Measurements from ENCODE around the gene TUBGCP4. TPM values are rescaled to one million over a fixed set of nuclear protein-coding genes. Genes with fewer than 3 reads are reported as not detected.
"Not testable (repeated sequence)": the region's sequence is repeated elsewhere in the genome, so short reads cannot be mapped to it uniquely, and the experiment has no call there.

The TUBGCP4 gene
- total and polyA plus RNA-seq, 10 of the 15 experiments (the other 5 are each of a cell fraction or from before 2014, with no cell fraction given) = 6.3 to 39.1 (median 24.8) TPM

- TF ChIP-seq, protein P1, sequence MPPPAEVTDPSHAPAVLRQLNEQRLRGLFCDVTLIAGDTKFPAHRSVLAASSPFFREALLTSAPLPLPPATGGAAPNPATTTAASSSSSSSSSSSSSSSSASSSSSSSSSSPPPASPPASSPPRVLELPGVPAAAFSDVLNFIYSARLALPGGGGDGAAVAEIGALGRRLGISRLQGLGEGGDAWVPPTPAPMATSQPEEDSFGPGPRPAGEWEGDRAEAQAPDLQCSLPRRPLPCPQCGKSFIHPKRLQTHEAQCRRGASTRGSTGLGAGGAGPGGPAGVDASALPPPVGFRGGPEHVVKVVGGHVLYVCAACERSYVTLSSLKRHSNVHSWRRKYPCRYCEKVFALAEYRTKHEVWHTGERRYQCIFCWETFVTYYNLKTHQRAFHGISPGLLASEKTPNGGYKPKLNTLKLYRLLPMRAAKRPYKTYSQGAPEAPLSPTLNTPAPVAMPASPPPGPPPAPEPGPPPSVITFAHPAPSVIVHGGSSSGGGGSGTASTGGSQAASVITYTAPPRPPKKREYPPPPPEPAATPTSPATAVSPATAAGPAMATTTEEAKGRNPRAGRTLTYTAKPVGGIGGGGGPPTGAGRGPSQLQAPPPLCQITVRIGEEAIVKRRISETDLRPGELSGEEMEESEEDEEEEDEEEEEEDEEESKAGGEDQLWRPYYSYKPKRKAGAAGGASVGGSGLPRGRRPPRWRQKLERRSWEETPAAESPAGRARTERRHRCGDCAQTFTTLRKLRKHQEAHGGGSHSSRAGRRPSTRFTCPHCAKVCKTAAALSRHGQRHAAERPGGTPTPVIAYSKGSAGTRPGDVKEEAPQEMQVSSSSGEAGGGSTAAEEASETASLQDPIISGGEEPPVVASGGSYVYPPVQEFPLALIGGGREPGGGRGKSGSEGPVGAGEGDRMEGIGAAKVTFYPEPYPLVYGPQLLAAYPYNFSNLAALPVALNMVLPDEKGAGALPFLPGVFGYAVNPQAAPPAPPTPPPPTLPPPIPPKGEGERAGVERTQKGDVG (CRISPR knock-in tag; IDR thresholded peaks at IDR 0.05) = no peak
- TF ChIP-seq PAX5 (IDR thresholded peaks at IDR 0.05; ENCODE audit: borderline replicate concordance, low read depth, low read length) = no peak
- no peak for TF ChIP-seq TBL1XR1 (IDR thresholded peaks at IDR 0.05; ENCODE audit: low read depth, low read length)
- TF ChIP-seq SMAD5 (IDR thresholded peaks at IDR 0.05; ENCODE audit: low read depth) = no peak
- TF ChIP-seq IRF4 (IDR thresholded peaks at IDR 0.05; ENCODE audit: low read depth, low read length) = no peak
- TF ChIP-seq, protein P2, sequence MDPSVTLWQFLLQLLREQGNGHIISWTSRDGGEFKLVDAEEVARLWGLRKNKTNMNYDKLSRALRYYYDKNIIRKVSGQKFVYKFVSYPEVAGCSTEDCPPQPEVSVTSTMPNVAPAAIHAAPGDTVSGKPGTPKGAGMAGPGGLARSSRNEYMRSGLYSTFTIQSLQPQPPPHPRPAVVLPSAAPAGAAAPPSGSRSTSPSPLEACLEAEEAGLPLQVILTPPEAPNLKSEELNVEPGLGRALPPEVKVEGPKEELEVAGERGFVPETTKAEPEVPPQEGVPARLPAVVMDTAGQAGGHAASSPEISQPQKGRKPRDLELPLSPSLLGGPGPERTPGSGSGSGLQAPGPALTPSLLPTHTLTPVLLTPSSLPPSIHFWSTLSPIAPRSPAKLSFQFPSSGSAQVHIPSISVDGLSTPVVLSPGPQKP (IDR thresholded peaks at IDR 0.05; ENCODE audit: low read depth, low read length) = no peak
- no peak for TF ChIP-seq CEBPZ (IDR thresholded peaks at IDR 0.05; ENCODE audit: low read depth, low read length)
- TF ChIP-seq RCOR1 (conservative IDR thresholded peaks at IDR 0.05; ENCODE audit: low read depth, low read length) = no peak
Observed at GRCh38 chr15:43390723-43391122, 19.8 kb downstream of the TUBGCP4 start (continued).

DNA sequence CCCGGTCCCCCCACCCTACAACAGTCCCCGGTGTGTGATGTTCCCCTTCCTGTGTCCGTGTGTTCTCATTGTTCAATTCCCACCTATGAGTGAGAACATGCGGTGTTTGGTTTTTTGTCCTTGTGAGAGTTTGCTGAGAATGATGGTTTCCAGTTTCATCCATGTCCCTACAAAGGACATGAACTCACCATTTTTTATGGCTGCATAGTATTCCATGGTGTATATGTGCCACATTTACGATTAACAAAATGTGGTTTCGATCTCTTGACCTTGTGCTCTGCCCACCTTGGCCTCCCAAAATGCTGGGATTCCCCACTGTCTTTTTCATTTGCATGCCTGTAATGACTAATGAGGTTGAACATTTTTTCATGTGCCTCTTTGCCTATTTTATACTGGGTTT, 22.7 kb downstream of the TUBGCP4 start:
- H3K4me2 ChIP-seq (ENCODE audit: control insufficient read depth, insufficient read depth); H3K79me2 ChIP-seq (ENCODE audit: control insufficient read depth, insufficient read depth, low read length); in situ Hi-C loops (cut with MboI); H3K9me3 ChIP-seq (replicated peaks; ENCODE audit: control insufficient read depth, insufficient read depth, low read length); BruUV-seq (replicated peaks); H3K27me3 ChIP-seq (replicated peaks in 1 of 2; ENCODE audit: control insufficient read depth in 2 of 2, insufficient read depth in 2 of 2, low read length in 1 of 2); FAIRE-seq; H2AFZ ChIP-seq (ENCODE audit: control insufficient read depth, low read depth, low read length); ATAC-seq; H4K20me1 ChIP-seq (ENCODE audit: control insufficient read depth, insufficient read depth); H3K4me3 ChIP-seq; CTCF ChIA-PET; POLR2A ChIA-PET; H3K4me1 ChIP-seq (ENCODE audit: control insufficient read depth, insufficient read depth, low read length); DNase-seq (ENCODE audit: low read depth, low spot score); SMC1A ChIA-PET (ENCODE audit: uncharacterized antibody, unreplicated experiment); RAD21 ChIA-PET (ENCODE audit: unreplicated experiment); H3K27ac ChIP-seq (ENCODE audit: control insufficient read depth, insufficient read depth); intact Hi-C loops (cut with micrococcal nuclease; ENCODE audit: unreplicated experiment); H3K9ac ChIP-seq (ENCODE audit: control insufficient read depth, insufficient read depth, low read length): not testable (repeated sequence)
- H3K36me3 ChIP-seq (ENCODE audit: control insufficient read depth in 2 of 2, insufficient read depth in 2 of 2, low read length in 1 of 2) = peaks cover 7 to 27% of the 10 kb centered on the region in 2 experiments
- 81% methylated on average over 6 of the region's 6 CpGs for WGBS (ENCODE audit: insufficient coverage, insufficient replicate concordance, low lambda C conversion rate, missing lambda C conversion rate)

All from GM12878 (cell line).